Adrenal gland (tissue), 12 donors: ENCODE data around the gene ITGA11. TPM values are rescaled to one million over a fixed set of nuclear protein-coding genes. Genes with fewer than 3 reads are reported as not detected.

Experiments
- DNase-seq, 7 donors: peaks; one replicate each; pipeline ENCODE4 v3.0.0-alpha.2; 2019 to 2020
- H3K27ac ChIP-seq, 5 donors: fragments of 200-600 bp; sonication (generic) in 4 of 5; 1 replicate in 3 of 5; 2 replicates in 2 of 5; pipeline versions ENCODE4 v1.5.1 to v1.8.0; 2016 to 2020; ENCODE audit warnings: mild to moderate bottlenecking in 1 of 5
- H3K27me3 ChIP-seq: fragments of 200-600 bp; 2 replicates; pipeline ENCODE4 v1.8.0; 2021
- H3K36me3 ChIP-seq, 2 donors: fragments of 200-600 bp; replicated peaks in 1 of 2; 1 replicate in 1 of 2; 2 replicates in 1 of 2; pipeline versions ENCODE4 v1.5.1 to v1.8.0; 2018 to 2022
- H3K4me1 ChIP-seq, 2 donors: fragments of 200-600 bp; replicated peaks in 1 of 2; 1 replicate in 1 of 2; 2 replicates in 1 of 2; pipeline versions ENCODE4 v1.5.1 to v1.8.0; 2018 to 2021
- H3K4me3 ChIP-seq, 4 donors: fragments of 200-600 bp; sonication (generic) in 3 of 4; one replicate each; pipeline ENCODE4 v1.5.1; 2016 to 2018
- H3K9me3 ChIP-seq, 3 donors: fragments of 200-600 bp; sonication (generic) in 1 of 3; replicated peaks in 1 of 3; 1 replicate in 2 of 3; 2 replicates in 1 of 3; pipeline versions ENCODE4 v1.5.1 to v1.8.0; 2016 to 2021
- POLR2A ChIP-seq, 2 donors: fragments of 450-650 bp; IDR thresholded peaks; one replicate each; pipeline ENCODE4 v1.6.1; 2017; ENCODE audit warnings: antibody characterized with exemption in 2 of 2, mild to moderate bottlenecking in 2 of 2, moderate library complexity in 1 of 2
- WGBS, 4 donors: extraction: QIAGEN DNeasy Blood & Tissue Kit in 2 of 4; methylation state at CpG; one replicate each; pipeline versions ENCODE4 v1.1.5 to v1.1.7; 2013 to 2017; 5-methylcytosine and 5-hydroxymethylcytosine counted together
- intact Hi-C, 2 donors: fragments of 100-400 bp; cut with DNase I; formaldehyde crosslinking; loops; one replicate each; pipeline versions ENCODE4 v1.14.1 to v1.15.0; 2022 to 2023
- polyA plus RNA-seq, 3 donors: library from polyadenylated mRNA; stranded (reverse); fragments of 200-250 nt in 2 of 3; fragments of 350-450 nt in 1 of 3; fragmentation: Illumina TruSeq in 1 of 3; extraction: RNeasy Lipid Tissue Mini Kit (QIAGEN cat#74804) in 1 of 3; gene quantifications; one replicate each; pipeline ENCODE4 v1.2.3, GENCODE V29; 2013 to 2014
- total RNA-seq, 9 donors: library from RNA; depleted of rRNA in 4 of 9; stranded (reverse); fragments of >200 nt in 4 of 9; fragments of 120-200 nt in 1 of 9; fragmentation: NEBNext Ultra II Directional in 1 of 9; extraction: Animal tissue kit (Norgen Biotek cat#: 25700) in 1 of 9; gene quantifications; one replicate each; pipeline versions ENCODE4 v1.1.0 to v1.2.4, GENCODE V29; 2013 to 2023
- TF ChIP-seq, protein P1 (sequence below), 6 experiments: fragments of 450-650 bp in 4 of 6; fragments of 200-600 bp in 2 of 6; sonication (generic) in 1 of 6; IDR thresholded peaks; 1 replicate in 5 of 6; 2 replicates in 1 of 6; pipeline versions ENCODE4 v1.5.1 to v1.8.0; 2016 to 2021; ENCODE audit warnings: antibody characterized with exemption in 6 of 6, mild to moderate bottlenecking in 2 of 6, moderate library complexity in 1 of 6
- donor health status: healthy with polysubstance abuse.
- donor health status: Bipolar disorder and iron deficiency.
- donor health status: DM: yes; HTN: yes; CAD: no.
- donor health status: DM: no; HTN: no; CAD: no.
- donor health status: DM: no; HTN: no; CAD: no.
- donor health status: DM: yes; HTN: yes; CAD: no.

The ITGA11 gene
- total and polyA plus RNA-seq, 12 donors = 1.4 to 52.5 (median 7.5) TPM

DNA sequence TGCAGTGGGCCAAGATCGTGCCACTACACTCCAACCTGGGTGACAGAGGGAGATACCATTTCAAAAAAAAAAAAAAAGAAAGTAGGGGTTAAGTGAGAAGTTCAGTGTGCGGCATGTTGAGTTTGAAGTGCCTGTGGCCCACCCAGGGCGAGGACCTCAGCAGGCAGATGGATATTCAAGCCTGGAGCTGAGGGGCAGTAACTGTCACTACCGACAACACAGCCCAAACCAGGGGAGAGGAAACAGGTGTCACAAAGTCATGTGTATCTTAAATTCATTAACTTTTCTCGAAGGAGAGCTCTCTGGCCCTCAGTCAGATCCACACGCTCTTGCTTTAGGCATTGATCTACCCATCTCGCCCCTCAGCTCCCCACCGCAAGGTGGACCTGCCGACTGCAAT, 109.2 kb downstream of the ITGA11 start:
- no peaks in the 10 kb centered on the region for H3K36me3 ChIP-seq
- no peaks in the 10 kb centered on the region for H3K27me3 ChIP-seq
- 75 to 94% (median 80%) methylated on average over 8 to 9 of the region's 9 CpGs for WGBS, 4 donors
- DNase-seq = no peak
- no peaks in the 10 kb centered on the region for H3K4me1 ChIP-seq
- TF ChIP-seq, protein P1, sequence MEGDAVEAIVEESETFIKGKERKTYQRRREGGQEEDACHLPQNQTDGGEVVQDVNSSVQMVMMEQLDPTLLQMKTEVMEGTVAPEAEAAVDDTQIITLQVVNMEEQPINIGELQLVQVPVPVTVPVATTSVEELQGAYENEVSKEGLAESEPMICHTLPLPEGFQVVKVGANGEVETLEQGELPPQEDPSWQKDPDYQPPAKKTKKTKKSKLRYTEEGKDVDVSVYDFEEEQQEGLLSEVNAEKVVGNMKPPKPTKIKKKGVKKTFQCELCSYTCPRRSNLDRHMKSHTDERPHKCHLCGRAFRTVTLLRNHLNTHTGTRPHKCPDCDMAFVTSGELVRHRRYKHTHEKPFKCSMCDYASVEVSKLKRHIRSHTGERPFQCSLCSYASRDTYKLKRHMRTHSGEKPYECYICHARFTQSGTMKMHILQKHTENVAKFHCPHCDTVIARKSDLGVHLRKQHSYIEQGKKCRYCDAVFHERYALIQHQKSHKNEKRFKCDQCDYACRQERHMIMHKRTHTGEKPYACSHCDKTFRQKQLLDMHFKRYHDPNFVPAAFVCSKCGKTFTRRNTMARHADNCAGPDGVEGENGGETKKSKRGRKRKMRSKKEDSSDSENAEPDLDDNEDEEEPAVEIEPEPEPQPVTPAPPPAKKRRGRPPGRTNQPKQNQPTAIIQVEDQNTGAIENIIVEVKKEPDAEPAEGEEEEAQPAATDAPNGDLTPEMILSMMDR (IDR thresholded peaks at IDR 0.05) = no peak
- TF ChIP-seq POLR2A (IDR thresholded peaks at IDR 0.05) = no peak
- H3K27ac ChIP-seq = no peak overlapping the region
- H3K9me3 ChIP-seq = no peaks in the 10 kb centered on the region
- H3K4me3 ChIP-seq = no peak overlapping the region
- intact Hi-C loops = loop anchor here in 1 of 2 donors (10.0 kb wide), 1 partner anchor 142 kb away; no protein-coding TSS in a partner anchor

DNA sequence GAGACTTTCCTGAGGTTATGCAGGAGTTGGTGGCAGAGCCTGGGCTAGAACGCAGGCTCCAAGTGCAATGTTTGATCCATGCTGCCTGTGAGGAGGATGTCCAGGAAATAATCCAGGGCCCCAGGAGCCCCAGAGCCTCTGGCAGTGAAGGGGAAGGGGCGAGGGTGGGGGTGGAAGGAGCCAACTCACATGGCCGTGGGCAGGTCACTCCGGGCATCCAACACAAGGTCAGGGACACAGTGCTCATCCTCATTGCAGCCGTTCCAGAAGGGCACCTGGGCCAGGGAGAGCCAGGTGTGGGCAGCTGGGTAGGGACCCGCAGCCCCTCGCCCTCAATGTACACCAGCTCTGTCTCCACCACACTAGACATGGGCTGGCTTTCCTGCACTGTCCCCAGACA, 110.7 kb downstream of the ITGA11 start:
- no peak overlapping the region for H3K27ac ChIP-seq
- H3K36me3 ChIP-seq = no peaks in the 10 kb centered on the region
- DNase-seq = no peak
- no peaks in the 10 kb centered on the region for H3K4me1 ChIP-seq
- no peaks in the 10 kb centered on the region for H3K27me3 ChIP-seq
- TF ChIP-seq, protein P1 (IDR thresholded peaks at IDR 0.05) = no peak
- no peak for TF ChIP-seq POLR2A (IDR thresholded peaks at IDR 0.05)
- WGBS, 4 donors = 65 to 79% (median 74%) methylated on average over 2 to 7 of the region's 7 CpGs
- H3K9me3 ChIP-seq = no peaks in the 10 kb centered on the region
- intact Hi-C loops = loop anchor here in 1 of 2 donors (10.0 kb wide), 1 partner anchor 144 kb away; no protein-coding TSS in a partner anchor
- H3K4me3 ChIP-seq = no peak overlapping the region

DNA sequence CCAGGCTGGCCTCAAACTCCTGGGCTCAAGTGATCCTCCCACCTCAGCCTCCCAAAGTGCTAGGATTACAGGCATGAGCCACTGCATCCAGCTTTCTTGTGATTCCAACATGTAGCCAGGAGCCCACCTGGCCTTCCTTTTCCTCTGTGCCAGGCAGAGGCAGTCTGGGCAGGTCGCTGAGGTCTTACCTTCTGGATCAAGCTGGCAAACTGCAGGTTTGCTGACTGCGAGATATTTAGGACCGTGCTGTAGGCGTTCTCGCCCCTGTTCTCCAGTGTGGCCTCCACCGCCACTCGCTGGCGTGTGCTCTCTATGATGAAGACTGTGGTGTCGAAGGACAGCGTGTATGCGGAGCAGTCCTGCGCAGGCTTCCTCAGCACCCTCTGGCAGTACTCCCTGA, 112.0 kb downstream of the ITGA11 start:
- WGBS, 4 donors = 92 to 94% (median 94%) methylated on average over 12 of the region's 12 CpGs
- TF ChIP-seq, protein P1 (IDR thresholded peaks at IDR 0.05) = no peak
- no peaks in the 10 kb centered on the region for H3K4me1 ChIP-seq
- H3K27me3 ChIP-seq = no peaks in the 10 kb centered on the region
- H3K27ac ChIP-seq = no peak overlapping the region
- no peak for DNase-seq
- no peaks in the 10 kb centered on the region for H3K36me3 ChIP-seq
- intact Hi-C loops = loop anchor here (10.0 kb wide), 2 partner anchors 145 to 225 kb away; no protein-coding TSS in a partner anchor
- no peak overlapping the region for H3K4me3 ChIP-seq
- no peaks in the 10 kb centered on the region for H3K9me3 ChIP-seq

DNA sequence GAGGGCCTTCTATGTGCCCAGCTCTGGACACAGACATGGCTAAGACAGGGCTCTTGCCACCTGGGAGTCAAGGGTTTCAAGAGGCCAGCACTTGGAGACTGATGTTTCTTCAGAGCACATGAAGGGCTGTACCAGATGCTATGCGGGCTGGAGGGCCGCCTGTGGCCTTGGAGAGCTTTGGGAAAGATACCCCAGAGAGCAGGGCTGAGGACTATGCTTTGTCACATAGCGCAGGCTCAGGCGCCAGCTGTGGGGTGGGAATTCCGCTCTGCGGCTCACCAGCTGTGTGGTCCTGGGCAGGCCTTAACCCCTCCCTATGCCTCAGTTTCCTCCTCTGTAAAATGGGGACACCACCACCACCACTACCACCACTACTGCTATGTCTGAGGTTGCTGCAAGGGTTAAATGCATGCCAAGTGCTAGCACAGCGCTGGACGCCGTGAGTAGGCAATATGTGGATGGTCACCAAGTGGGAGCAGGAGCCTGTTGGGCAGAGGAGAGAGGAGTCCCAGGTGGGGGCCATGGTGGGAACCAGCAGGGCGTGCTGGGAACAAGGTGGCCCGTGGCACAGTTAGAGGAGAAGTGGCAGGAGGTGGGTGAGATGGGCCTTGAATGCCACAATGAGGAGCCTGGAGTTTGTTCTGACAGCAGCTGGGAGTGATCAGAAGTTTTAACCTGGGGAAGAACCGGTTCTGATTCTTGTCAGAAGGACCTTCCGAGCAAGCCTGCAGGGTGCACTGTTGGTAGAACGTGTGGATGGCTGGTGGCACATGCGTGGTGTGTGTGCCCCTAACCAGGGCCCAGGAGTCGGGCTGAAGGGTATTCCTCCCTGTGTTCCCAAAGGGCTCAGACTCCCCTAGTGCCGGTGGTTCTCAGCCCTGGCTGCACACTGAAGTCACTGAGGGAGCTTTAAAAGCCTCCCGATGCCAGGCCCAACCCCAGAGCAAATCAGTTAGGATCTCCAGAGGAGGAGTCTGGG, 112.7 kb downstream of the ITGA11 start:
- Histone ChIP-seq H3K27ac (no peak overlapping the region), H3K36me3 (no peaks in the 10 kb centered on the region), H3K4me3 (no peak overlapping the region), H3K9me3 (no peaks in the 10 kb centered on the region), H3K4me1 (no peaks in the 10 kb centered on the region), H3K27me3 (no peaks in the 10 kb centered on the region)
- 79 to 93% (median 88%) methylated on average over 9 to 18 of the region's 18 CpGs for WGBS, 4 donors
- intact Hi-C loops = loop anchor here in 1 of 2 donors (10.0 kb wide), 1 partner anchor 226 kb away; no protein-coding TSS in a partner anchor
- TF ChIP-seq, protein P1 (IDR thresholded peaks at IDR 0.05) = no peak
- TF ChIP-seq POLR2A (IDR thresholded peaks at IDR 0.05) = no peak
- no peak for DNase-seq
